ENCODE data around the gene ZNF414. TPM values are rescaled to one million over a fixed set of nuclear protein-coding genes. Genes with fewer than 3 reads are reported as not detected.
"Not testable (repeated sequence)": the region's sequence is repeated elsewhere in the genome, so short reads cannot be mapped to it uniquely, and the experiment has no call there.

Gene ZNF414
- total RNA-seq (2014; rRNA removed; shearing (Covaris generic)): 3.4 and 17.7 TPM in 2 replicates

GRCh38 chr19:8513687-8514504 is at the start of gene ZNF414:
Gene ZNF414, minus strand, starts transcription at chr19:8514167. Its CDS starts 121 bp downstream, at chr19:8514046.
- peak; percentile 97 for DNase-seq (ENCODE audit: low spot score)

- DNase-seq (ENCODE audit: low spot score): no peak
Observed at GRCh38 chr19:8561075-8561764, 47.3 kb upstream of the ZNF414 start.

DNA sequence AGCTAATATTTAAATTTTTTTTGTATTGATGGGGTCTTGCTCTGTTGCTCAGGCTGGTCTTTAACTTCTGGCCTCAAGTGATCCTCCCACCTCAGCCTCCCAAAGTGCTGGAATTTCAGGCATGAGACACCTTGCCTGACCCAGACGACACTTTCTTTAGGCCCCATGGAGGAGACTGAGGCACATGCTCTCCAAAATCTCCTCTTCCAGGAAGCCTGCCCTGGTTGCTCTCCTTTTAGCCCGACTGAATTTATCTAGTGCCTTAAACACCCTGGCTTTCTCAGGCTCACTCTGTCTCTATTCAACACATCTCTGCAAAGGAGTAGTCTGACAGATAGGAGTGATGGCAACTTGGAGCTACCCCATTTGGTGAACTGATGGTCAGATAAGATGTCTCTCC is 44.4 kb upstream of the ZNF414 start:
- DNase-seq (ENCODE audit: low spot score): no peak

- no peak for DNase-seq (ENCODE audit: low spot score)
Observed at GRCh38 chr19:8557642-8558238, 43.8 kb upstream of the ZNF414 start.

GRCh38 chr19:8553729-8554128 is 39.8 kb upstream of the ZNF414 start:
- not testable (repeated sequence) for DNase-seq (ENCODE audit: low spot score)

GRCh38 chr19:8552810-8553209 is 38.8 kb upstream of the ZNF414 start:
- peak; percentile 47 for DNase-seq (ENCODE audit: low spot score)

DNA sequence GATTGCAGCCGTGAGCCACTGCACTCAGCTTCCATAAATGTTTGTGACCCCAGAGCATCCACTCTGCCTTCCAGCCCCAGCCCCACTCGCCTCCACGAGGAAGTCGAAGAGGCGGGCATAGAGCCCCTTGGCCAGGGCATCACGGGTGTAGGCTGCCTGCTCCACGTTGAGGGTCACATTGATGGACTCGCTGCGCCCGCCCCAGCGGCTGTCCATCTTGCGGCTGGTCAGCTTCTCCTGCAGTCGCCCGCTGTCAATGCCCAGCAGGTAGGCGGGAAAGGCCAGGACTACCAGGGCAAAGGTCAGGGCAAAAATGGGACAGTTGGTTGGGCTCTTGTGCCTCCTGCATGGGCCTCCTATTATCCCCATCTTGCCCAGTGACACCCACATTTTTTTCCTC is 36.1 kb upstream of the ZNF414 start:
- no peak for DNase-seq (ENCODE audit: low spot score)

DNA sequence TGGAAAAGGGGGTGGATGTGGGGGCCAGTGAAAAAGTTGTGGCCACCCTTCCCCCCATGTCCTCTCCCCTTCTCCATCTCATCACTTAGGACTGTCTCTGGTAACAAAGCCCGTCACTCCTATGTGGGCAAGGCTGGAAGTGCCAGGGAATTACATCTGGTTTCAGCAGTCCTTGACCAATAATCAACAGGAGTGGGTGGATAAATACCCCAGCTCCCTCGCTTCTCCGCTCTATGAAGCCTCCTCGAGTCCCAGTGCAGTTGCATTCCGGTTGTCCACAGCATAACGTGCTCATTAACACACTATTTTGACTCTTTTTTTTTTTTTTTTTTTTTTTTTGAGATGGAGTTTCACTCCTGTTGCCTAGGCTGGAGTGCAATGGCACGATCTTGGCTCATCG is 31.8 kb upstream of the ZNF414 start:
- DNase-seq (ENCODE audit: low spot score): no peak

DNA sequence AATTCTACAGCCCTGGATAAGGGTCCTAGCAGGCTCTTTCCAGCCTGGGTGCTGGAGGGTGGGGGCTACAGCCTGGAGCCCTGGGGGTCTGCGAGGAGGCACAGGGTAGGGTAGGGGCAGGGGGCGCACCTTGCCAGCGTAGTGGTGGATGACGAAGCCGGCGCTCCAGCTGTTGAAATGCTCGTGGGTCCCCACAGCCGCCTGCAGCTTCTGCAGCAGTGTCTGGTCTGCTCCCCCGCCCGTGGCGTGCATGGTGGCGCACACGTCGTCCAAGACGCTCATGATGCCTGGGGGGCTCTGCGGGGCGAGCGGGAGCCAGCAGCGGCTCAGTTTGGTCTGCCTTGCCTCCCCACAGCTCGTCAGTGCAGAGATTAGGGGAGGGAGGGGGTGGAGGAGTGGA is 30.2 kb upstream of the ZNF414 start:
- DNase-seq (ENCODE audit: low spot score): no peak

- DNase-seq (ENCODE audit: low spot score): no peak
Observed at GRCh38 chr19:8539621-8540149, 25.7 kb upstream of the ZNF414 start.

DNA sequence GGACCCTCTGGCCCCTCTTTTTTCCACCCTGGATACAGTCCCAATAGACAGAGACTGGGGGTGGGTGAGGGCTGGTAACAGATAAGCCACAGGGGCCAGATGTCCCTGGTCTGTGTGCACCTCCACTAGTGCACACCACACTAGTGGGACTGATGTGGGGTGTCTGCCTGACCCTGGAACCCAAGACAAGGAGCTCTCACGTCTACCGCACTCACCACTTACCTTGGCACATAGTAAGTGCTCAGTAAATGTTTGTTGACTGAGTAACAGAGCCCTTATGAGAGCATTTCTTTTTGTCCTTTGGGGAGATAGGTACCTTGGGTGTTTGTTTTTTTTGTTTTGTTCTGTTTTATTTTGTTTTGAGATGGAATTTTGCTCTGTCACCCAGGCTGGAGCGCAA is 23.1 kb upstream of the ZNF414 start:
- DNase-seq (ENCODE audit: low spot score): no peak

DNA sequence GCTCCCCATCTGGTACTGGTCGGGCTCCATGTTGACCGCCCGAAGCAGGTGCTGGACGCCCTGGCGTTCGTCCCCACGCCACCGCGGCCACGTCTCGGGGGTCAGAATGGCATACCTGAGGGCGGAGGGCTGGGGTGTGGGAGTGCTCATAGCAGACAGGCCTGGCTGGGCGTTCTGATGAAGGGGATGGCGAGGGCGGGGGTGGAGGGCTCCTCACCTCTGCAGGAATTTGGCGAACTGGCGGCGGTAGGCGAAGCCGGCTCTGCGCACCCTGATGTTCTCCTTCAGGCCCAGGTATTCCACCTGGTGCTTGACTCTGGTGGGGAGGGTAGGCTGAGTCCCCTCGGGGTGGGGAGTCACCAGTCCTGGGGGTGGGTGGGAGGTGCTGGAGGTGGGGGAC is 22.3 kb upstream of the ZNF414 start:
- no peak for DNase-seq (ENCODE audit: low spot score)

- DNase-seq (ENCODE audit: low spot score): no peak
Observed at GRCh38 chr19:8532225-8532624, 18.3 kb upstream of the ZNF414 start.

DNA sequence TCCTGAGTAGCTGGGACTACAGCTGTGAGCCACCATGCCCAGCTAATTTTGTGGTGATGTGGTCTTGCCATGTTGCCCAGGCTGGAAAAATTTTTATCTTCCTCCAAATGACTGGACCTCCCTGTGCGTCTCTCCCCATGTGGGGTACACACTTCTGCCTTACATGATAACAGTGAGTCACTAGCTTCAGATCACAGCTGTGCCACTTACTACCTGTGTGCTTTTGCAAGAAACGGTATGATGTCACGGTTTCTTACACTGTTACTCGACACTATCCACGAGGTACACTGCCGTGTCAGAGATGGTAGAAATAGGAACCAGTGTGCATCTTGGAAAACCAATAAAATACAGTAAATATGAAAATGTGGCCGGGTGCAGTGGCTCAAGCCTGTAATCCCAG is 17.5 kb upstream of the ZNF414 start:
- no peak for DNase-seq (ENCODE audit: low spot score)

DNA sequence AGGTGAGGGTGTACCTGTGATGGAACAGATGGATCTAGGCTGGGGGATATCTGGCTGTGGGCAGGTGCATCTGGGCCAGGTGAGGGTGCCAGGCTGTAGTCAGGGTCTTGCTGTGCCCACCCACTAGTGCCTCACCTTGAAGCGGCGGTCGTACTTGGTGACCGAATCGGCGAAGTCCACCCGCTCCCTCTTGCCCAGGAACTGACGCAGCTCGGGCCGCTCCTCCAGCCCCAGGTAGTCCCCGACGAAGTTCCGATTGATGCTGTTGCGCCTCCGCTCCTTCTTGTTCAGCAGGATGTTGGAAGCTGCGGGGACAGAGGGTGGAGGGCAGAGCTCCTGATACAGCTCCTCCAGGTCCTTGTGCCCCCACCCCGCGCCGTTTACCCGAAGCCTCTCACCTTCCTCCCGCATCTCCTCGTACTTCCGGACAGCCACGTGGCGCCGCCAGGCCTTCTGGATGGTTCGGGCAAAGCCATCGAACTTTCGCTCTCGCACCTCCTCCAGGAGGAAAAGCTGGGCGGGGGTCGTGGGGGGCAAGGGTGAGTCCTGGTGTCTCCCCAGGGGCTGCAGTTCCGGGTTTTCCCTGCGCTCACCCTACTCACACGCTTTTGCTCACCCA is 16.2 kb upstream of the ZNF414 start:
- no peak for DNase-seq (ENCODE audit: low spot score)

DNA sequence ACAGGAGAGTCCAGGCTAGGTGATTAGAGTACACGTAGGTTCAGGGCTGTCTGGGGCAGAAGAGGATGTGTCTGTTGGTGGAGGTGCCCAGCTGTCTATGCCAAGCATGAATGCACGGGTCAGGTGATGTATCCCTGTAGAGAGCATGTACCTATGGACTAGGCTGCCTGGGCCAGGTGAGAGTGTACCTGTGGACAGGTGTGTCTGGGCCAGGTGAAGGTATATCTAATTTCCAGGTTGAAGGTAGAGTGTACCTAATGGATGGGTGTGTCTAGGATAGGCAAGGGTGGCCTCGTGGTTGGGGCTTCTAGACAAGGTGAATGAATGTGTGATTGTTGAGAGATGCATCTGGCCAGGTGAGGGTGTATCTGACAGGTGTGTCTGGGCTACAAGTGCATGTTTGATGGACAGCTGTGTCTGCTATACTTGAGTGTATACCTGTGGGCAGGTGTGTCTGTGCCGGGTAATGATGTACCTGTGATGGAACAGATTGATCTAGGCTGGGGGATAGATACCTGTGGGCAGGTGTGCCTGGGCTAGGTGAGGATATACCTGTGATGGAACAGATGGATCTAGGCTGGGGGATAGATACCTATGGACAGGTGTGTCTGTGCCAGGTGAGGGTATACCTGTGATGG is 15.5 kb upstream of the ZNF414 start:
- DNase-seq (ENCODE audit: low spot score): no peak

- DNase-seq (ENCODE audit: low spot score): no peak
Observed at GRCh38 chr19:8528500-8528899, 14.5 kb upstream of the ZNF414 start.

DNA sequence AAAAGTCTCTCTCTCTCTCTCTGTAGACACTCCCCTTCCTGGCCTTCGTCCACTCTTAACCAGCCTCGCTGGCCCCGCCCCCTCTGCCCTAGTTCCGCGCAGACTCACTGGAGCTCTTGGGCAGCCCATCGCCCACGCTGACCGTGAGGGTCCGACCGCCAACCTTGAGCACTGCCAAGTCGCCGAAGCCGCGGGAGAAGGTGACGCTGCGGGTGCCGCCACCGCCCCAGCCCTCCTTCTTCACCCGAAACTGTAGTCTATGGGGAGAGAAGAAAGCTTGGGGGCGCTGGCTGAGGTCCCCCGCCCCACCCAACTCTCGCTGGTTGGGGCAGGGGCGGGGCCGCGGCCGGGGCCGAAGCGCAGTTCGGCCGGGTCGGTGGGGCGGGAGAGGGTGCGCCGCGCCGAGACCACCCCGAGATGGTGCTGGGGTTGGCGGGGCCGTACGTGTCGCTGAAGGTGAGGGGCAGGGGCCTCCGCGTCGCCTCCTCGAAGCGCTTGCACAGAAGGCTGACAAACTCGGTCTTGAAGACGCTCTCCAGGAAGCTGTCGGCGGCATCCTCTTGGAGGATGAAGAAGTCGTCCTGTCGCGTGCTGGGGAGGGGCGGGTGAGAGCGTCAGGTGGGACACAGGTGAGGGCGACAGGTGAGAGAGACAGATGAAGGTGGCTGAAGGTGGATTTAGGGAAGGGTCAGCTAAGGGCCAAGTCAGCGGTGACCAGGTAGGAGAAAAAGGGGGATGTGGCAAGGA is 12.6 kb upstream of the ZNF414 start:
- DNase-seq (ENCODE audit: low spot score): peak; percentile 88

DNA sequence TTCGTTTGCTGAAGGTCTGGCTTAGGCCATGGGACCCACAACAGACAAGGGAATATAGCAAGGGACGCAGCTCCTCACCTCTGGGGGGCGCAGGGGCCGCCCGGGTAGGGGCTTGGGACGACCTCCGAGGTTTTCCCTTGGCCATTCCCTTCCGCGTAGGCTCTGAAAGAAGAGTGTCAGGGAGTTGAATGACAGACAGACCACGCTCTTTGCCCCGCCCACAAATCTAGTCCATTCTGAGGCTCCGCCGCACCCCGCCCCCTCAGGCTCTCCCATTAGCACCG is 11.4 kb upstream of the ZNF414 start:
- no peak for DNase-seq (ENCODE audit: low spot score)

- DNase-seq (ENCODE audit: low spot score): no peak
Observed at GRCh38 chr19:8519388-8519787, 5.4 kb upstream of the ZNF414 start.

GRCh38 chr19:8518536-8518935 is 4.6 kb upstream of the ZNF414 start:
- no peak for DNase-seq (ENCODE audit: low spot score)

All from A172 (cell line).